SIG-M5 (cell line): ENCODE data around the gene CCDC187.

ENCODE experiments used
- DNase-seq: peaks from one replicate; lab custom pipeline; 2025; lab: John Stamatoyannopoulos, UW

The CCDC187 gene

GRCh38 chr9:136225366-136225747 lies 78.5 kb downstream of the CCDC187 start:
- DNase-seq, result no peak

GRCh38 chr9:136223871-136224640 lies 79.8 kb downstream of the CCDC187 start:
- no peak for DNase-seq

GRCh38 chr9:136222906-136223285 lies 81.0 kb downstream of the CCDC187 start:
- DNase-seq, result no peak

DNA sequence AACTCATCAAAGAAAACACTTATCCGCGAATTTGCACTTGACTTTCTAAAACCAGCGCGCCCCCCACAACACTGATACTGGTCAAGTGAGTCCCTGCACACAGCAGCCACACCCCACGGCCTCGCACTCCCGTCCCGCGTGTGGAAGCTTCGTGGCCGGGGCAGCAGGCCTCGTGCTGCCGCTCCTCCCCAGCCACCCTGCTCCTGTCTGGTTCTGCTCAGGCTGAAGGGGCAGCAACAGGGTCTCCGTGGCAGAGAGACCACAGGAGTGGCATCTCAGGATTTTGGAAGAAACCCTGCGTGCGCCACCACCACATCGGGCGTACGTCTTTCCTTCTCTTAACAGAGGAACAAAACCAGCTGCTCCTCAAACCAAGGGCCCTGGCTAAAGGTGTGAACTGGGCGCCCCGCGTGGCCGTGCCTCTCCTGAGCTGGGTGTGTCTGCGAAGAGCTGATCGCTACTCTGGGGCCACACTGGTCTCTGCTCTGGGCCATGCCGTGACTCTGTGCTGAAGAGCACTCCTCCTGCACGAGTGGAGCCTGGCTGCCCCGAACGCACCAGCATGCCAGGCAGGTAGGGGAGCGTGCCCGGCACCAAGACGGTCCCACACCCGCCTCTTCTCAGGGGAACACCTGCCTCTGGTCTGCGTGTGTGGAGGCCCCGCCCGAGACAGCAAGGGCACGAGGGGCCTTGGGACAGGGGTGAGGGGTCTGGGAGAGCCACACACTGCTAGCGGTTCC lies 81.6 kb downstream of the CCDC187 start:
- no peak for DNase-seq

- no peak for DNase-seq
Observed at GRCh38 chr9:136220017-136220729, 83.7 kb downstream of the CCDC187 start.

DNA sequence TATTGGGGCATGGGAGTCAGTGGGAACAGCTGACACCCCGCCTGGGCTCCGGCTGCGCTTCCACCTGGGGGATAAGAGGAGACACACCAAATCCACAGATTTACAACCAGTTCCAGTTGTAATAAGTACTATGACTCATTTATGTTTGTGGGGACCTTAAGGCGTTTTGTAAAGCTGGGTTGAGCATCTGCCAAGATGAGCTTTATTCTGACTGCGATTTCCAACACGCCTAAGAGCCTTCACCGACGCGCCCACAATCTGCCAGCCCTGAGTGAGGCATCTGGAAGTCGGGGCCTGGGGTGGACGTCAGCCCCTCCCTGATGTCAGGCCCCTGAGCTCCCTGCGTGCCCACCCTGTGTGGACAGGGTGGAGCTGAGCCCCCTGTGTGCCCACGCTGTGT lies 84.6 kb downstream of the CCDC187 start:
- DNase-seq, result no peak

GRCh38 chr9:136218673-136219072 lies 85.2 kb downstream of the CCDC187 start:
- DNase-seq, result no peak

GRCh38 chr9:136218271-136218670 lies 85.6 kb downstream of the CCDC187 start:
- no peak for DNase-seq

- no peak for DNase-seq
Observed at GRCh38 chr9:136216541-136217244, 87.2 kb downstream of the CCDC187 start.

DNA sequence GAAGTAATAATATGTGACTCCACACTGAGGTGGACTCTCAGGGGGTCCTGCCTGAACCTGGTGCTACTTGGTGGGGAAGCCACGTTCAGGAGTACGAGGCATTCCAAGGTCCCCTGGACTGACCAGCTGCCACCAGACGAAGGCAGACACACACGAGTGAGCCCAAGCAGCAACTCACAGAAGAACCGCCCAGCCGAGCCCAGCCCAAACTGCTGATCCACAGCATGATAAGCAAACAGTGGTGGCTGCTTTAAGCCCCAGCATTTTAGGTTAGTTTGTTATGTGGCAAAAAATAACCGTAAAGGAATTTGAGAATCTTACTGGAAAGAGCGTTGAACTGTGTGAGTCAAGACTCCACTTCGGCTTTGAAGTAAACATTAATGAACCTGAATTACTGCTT lies 90.2 kb downstream of the CCDC187 start:
- no peak for DNase-seq

GRCh38 chr9:136212345-136212950 lies 91.4 kb downstream of the CCDC187 start:
- no peak for DNase-seq

- DNase-seq, result no peak
Observed at GRCh38 chr9:136211441-136212344, 92.2 kb downstream of the CCDC187 start.

- no peak for DNase-seq
Observed at GRCh38 chr9:136211006-136211405, 92.9 kb downstream of the CCDC187 start.

DNA sequence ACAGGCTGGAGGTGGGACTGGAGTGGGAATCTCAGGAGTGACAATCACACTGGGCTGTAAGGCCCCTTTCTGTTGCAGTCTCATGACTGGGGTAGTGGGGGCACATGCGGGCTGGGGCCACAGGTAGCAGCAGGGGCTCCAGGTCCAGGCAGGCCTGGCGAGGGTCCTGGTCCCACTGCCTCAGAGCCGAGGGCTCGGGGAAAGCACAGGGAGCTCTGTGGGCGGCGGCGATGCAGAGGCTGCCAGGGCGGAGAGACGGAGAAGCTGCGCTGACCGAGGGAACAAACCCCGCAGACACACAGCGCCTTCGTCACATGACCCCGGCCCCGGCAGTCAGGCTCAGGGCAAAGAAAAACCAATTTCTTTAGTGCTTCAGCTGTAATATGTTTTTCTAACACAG lies 93.6 kb downstream of the CCDC187 start:
- DNase-seq, result no peak

DNA sequence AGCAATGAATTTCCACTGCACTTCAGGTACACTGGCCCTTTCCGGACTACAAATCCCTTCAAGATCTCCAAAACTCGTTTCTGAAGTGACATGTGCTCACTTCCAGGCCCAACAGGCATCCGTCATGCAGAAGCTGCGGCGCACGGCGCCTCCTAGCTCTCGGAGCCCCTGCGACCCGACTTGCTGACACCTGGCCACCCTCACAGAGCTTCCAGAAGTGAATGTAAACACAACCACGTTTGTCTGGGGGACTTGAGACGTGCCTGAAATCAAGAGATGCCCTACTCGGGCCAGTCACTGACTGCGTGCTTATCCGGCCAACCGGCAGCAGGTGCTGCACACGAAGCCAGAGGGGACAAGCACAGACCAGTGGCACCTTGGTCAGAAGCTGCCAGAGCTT lies 94.1 kb downstream of the CCDC187 start:
- no peak for DNase-seq

DNA sequence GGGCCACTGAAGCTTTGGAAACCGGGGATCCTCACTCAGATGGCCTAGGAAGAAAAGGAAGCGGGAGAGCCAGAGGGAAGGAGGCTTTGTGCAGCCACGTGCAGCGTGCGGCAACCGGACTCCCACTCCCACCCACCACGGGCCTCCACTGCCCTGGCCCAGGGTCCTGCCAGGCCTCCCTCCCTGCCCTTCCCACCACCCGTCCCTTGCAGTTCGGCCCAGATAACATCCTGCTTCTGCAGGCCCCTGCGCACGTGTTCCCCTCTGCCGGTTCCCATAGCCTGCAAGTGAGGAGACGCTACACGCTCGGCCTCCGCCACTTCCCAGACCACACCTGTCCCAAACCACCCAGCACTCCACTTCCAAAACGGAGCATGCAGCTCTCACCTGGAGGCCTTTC lies 94.7 kb downstream of the CCDC187 start:
- no peak for DNase-seq

- DNase-seq, result no peak
Observed at GRCh38 chr9:136208675-136209074, 95.2 kb downstream of the CCDC187 start.

DNA sequence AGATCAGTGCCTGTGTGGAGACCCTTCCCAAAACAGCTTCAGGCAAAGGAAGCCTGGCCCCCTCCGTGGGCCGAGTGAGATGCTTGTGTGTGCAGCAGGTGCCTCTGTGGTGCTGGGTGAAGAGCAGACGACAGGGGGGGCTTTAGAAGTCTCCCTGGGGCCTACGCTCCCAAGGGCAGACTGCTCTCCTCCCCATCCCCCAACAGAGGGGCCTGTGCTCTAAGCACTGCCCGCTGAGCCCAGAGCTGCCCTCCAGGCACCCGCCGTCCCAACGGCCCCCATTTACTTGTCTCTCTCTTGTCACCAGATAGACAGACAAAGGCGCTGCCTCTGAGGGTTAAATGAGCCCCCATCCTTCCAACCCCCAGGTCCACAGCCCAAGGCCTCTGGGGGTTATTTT lies 96.3 kb downstream of the CCDC187 start:
- no peak for DNase-seq

DNA sequence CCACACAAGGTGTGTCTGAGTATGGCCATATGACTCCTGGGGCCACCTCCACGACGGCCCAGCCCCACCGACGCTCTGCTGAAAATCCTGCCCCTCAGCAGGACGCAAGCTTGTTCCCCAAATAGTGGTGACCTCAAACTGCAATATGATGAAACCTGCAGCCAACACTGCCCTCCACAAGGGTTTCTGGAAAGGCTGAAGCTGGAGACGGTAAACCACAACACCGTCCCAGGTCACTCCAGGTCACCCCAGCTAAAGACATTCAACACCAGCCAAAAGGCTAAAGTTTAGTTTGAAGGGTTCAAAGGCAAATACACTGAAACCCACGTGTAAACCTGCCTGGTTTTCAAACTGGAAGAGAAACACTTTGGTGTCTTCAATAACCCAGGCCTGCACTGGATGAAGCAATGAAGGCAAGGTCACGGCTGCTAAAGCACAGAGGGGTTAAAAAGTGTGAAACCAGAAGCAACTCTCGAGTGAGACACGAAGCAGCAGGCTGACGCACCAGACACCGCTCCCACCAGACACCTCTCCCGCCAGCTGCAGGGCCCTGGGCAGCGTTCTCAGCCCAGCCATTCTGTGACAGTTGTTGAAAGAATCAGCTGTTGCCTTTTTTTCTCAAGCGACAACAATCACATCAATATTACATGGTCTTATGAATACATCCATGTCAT lies 97.2 kb downstream of the CCDC187 start:
- DNase-seq, result no peak

DNA sequence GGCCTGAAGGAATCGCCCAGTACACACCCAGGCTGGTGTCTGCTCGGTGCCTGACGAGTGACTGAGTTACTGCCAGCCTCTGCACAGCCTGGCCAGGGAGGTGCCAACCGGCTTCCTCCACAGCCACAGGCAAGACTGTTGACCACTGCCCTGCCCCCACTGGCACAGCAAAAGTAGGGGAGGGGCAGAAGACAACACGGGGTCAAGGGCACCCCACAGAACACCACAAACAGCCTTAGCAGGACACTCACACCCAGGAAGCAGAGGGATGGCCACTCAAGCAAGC lies 98.2 kb downstream of the CCDC187 start:
- no peak for DNase-seq
